HCT116 (cell line): ENCODE data around the gene GNAO1. TPM values are rescaled to one million over a fixed set of nuclear protein-coding genes. Genes with fewer than 3 reads are reported as not detected.

Experiments used
- ATAC-seq: fragments of 200-7000 bp; cut with Tn5 transposase; 2 replicates; pipeline ENCODE4 v1.9.1; 2020; ENCODE audit warnings: mild to moderate bottlenecking, moderate library complexity
- BruUV-seq: library from RNA; stranded (reverse); fragments of 400-500 nt; replicated peaks from 2 replicates; lab custom pipeline; 2021; lab: Mats Ljungman, UMichigan
- CTCF ChIA-PET: fragments of 300-600 bp; sonication (Branson Sonifier 250); formaldehyde crosslinking; loops from one replicate; lab custom pipeline; 2021; ENCODE audit warnings: antibody characterized with exemption; lab: Charles Lee
- POLR2A ChIA-PET: fragments of 300-600, 350-600 bp; sonication (Branson Sonifier 250); formaldehyde crosslinking; loops from one replicate; lab custom pipeline; 2021; ENCODE audit warnings: antibody characterized with exemption; lab: Charles Lee
- RAD21 ChIA-PET, 2 experiments: fragments of 300-600 bp; sonication (Branson Sonifier 250); formaldehyde crosslinking; loops; one replicate each; lab custom pipeline; 2023; ENCODE audit warnings: low total read pairs in 2 of 2; ENCODE audit not compliant: uncharacterized antibody in 2 of 2, unreplicated experiment in 2 of 2, low non-redundant PET in 1 of 2; lab: Charles Lee
- DNase-seq: peaks from one replicate; pipeline ENCODE4 v3.0.0-alpha.2; 2010; ENCODE audit warnings: low read depth, low spot score
- H2AFZ ChIP-seq: fragments of 200-600 bp; shearing (Covaris generic), sonication (generic); 2 replicates; pipeline ENCODE4 v1.6.1; 2017; ENCODE audit warnings: low read depth, mixed run types, mixed read lengths, antibody characterized with exemption, low read length; ENCODE audit not compliant: poor library complexity, severe bottlenecking
- H3K27ac ChIP-seq: 2 replicates; pipeline ENCODE4 v1.5.1; 2012; ENCODE audit warnings: low read depth, low read length
- H3K27me3 ChIP-seq: fragments of 200-600 bp; sonication (generic); 2 replicates; pipeline ENCODE4 v1.6.1; 2016; ENCODE audit warnings: mixed run types, low read length, mixed read lengths; ENCODE audit not compliant: insufficient read depth
- H3K36me3 ChIP-seq, 2 experiments: fragments of 200-500 bp in 1 of 2; fragments of 200-600 bp in 1 of 2; sonication (Bioruptor generic) in 1 of 2; sonication (generic) in 1 of 2; 2 replicates each; pipeline versions ENCODE4 v1.5.1 to v1.6.1; 2014 to 2016; ENCODE audit warnings: low read length in 2 of 2, inconsistent platforms in 1 of 2, mixed read lengths in 1 of 2, mixed run types in 1 of 2; ENCODE audit not compliant: insufficient read depth in 2 of 2, control insufficient read depth in 1 of 2
- H3K4me1 ChIP-seq, 2 experiments: fragments of 200-600 bp in 1 of 2; sonication (generic) in 1 of 2; 2 replicates each; pipeline versions ENCODE4 v1.5.1 to v1.6.1; 2012 to 2017; ENCODE audit warnings: low read length in 2 of 2, inconsistent platforms in 1 of 2, mild to moderate bottlenecking in 1 of 2, mixed read lengths in 1 of 2, mixed run types in 1 of 2, moderate library complexity in 1 of 2; ENCODE audit not compliant: insufficient read depth in 2 of 2, control insufficient read depth in 1 of 2
- H3K4me2 ChIP-seq: fragments of 200-600 bp; sonication (generic); 2 replicates; pipeline ENCODE4 v1.6.1; 2017; ENCODE audit warnings: mixed run types, low read length, mixed read lengths
- H3K4me3 ChIP-seq, 2 experiments: fragments of 200-600 bp in 1 of 2; sonication (generic) in 1 of 2; replicated peaks in 1 of 2; 2 replicates each; pipeline ENCODE4 v1.5.1; 2011 to 2016; ENCODE audit warnings: low read length in 2 of 2, control low read depth in 1 of 2, low read depth in 1 of 2, mild to moderate bottlenecking in 1 of 2, mixed read lengths in 1 of 2, mixed run types in 1 of 2
- H3K79me2 ChIP-seq: fragments of 200-600 bp; sonication (generic); 2 replicates; pipeline ENCODE4 v1.6.1; 2017; ENCODE audit warnings: mild to moderate bottlenecking, mixed run types, low read length, moderate library complexity, mixed read lengths; ENCODE audit not compliant: insufficient read depth
- H3K9ac ChIP-seq: fragments of 200-600 bp; sonication (generic); 2 replicates; pipeline ENCODE4 v1.6.1; 2016; ENCODE audit warnings: low read length, mixed read lengths
- H3K9me2 ChIP-seq: fragments of 200-600 bp; sonication (generic), shearing (Covaris generic); 2 replicates; pipeline ENCODE4 v1.6.1; 2017; ENCODE audit warnings: mixed run types, mild to moderate bottlenecking, moderate library complexity; ENCODE audit not compliant: insufficient read depth
- H3K9me3 ChIP-seq, 2 experiments: fragments of 200-500 bp in 1 of 2; fragments of 200-600 bp in 1 of 2; sonication (Bioruptor generic) in 1 of 2; sonication (generic) in 1 of 2; 2 replicates each; pipeline ENCODE4 v1.6.1; 2014 to 2017; ENCODE audit warnings: low read length in 2 of 2, mixed read lengths in 2 of 2, inconsistent platforms in 1 of 2, low read depth in 1 of 2, mild to moderate bottlenecking in 1 of 2, mixed run types in 1 of 2, moderate library complexity in 1 of 2; ENCODE audit not compliant: control insufficient read depth in 1 of 2, insufficient read depth in 1 of 2
- H4K20me1 ChIP-seq: fragments of 200-600 bp; sonication (generic), shearing (Covaris generic); 2 replicates; pipeline ENCODE4 v1.6.1; 2017; ENCODE audit warnings: mixed run types, mild to moderate bottlenecking, moderate library complexity; ENCODE audit not compliant: insufficient read depth
- CEBPB ChIP-seq: IDR thresholded peaks from 2 replicates; pipeline ENCODE4 v1.6.1; 2012; ENCODE audit warnings: low read depth
- EGR1 ChIP-seq: IDR thresholded peaks from 2 replicates; pipeline ENCODE4 v1.6.1; 2012; ENCODE audit warnings: low read depth
- ELF1 ChIP-seq: IDR thresholded peaks from 2 replicates; pipeline ENCODE4 v1.6.1; 2012; ENCODE audit warnings: low read depth, borderline replicate concordance
- EZH2phosphoT487 ChIP-seq: fragments of 200-600 bp; IDR thresholded peaks from 2 replicates; pipeline ENCODE4 v1.6.1; 2018; ENCODE audit warnings: antibody characterized with exemption, borderline replicate concordance
- JUND ChIP-seq: IDR thresholded peaks from 2 replicates; pipeline ENCODE4 v1.6.1; 2012
- POLR2AphosphoS5 ChIP-seq: IDR thresholded peaks from 2 replicates; pipeline ENCODE4 v1.6.1; 2011; ENCODE audit warnings: mild to moderate bottlenecking, low read depth, low read length, moderate library complexity
- RAD21 ChIP-seq: IDR thresholded peaks from 2 replicates; pipeline ENCODE4 v1.6.1; 2012; ENCODE audit warnings: low read depth, mild to moderate bottlenecking
- SIN3A ChIP-seq: IDR thresholded peaks from 2 replicates; pipeline ENCODE4 v1.6.1; 2012; ENCODE audit warnings: low read depth
- SP1 ChIP-seq: IDR thresholded peaks from 2 replicates; pipeline ENCODE4 v1.6.1; 2012; ENCODE audit warnings: low read depth
- SRF ChIP-seq: IDR thresholded peaks from 2 replicates; pipeline ENCODE4 v1.6.1; 2012; ENCODE audit warnings: low read depth
- YY1 ChIP-seq: IDR thresholded peaks from 2 replicates; pipeline ENCODE4 v1.6.1; 2011; ENCODE audit warnings: low read length, low read depth, moderate library complexity, mild to moderate bottlenecking; ENCODE audit not compliant: insufficient replicate concordance; ENCODE audit errors: extremely low read depth
- ZFX ChIP-seq: fragments of 450-650 bp; IDR thresholded peaks from 2 replicates; pipeline ENCODE4 v1.6.1; 2017
- ZNF274 ChIP-seq: fragments of 200-500 bp; sonication (Bioruptor generic); IDR thresholded peaks from 2 replicates; pipeline ENCODE4 v1.6.1; 2014; ENCODE audit warnings: mild to moderate bottlenecking, low read depth, low read length, inconsistent platforms
- intact Hi-C: fragments of 100-400 bp; cut with micrococcal nuclease; formaldehyde crosslinking; loops from 2 replicates; pipeline ENCODE4 v1.10.0; 2022
- total RNA-seq: library from RNA; stranded (reverse); gene quantifications from one replicate; pipeline ENCODE4 v1.2.1, GENCODE V29; 2021; ENCODE audit not compliant: unreplicated experiment
- TF ChIP-seq, protein P1 (sequence below), 3 experiments: fragments of 200-600 bp in 1 of 3; sonication (generic) in 1 of 3; IDR thresholded peaks in 2 of 3; conservative IDR thresholded peaks in 1 of 3; 2 replicates each; pipeline ENCODE4 v1.5.1; 2012 to 2017; ENCODE audit warnings: low read depth in 2 of 3, low read length in 2 of 3, antibody characterized with exemption in 1 of 3, borderline replicate concordance in 1 of 3, control low read depth in 1 of 3, mild to moderate bottlenecking in 1 of 3, mixed read lengths in 1 of 3, mixed run types in 1 of 3, moderate library complexity in 1 of 3; ENCODE audit not compliant: insufficient read depth in 1 of 3
- TF ChIP-seq, protein P2 (sequence below): IDR thresholded peaks from 2 replicates; pipeline ENCODE4 v1.6.1; 2012
- TF ChIP-seq, protein P3 (sequence below): IDR thresholded peaks from 2 replicates; pipeline ENCODE4 v1.6.1; 2012; ENCODE audit warnings: low read depth
- TF ChIP-seq, protein P4 (sequence below): IDR thresholded peaks from 2 replicates; pipeline ENCODE4 v1.6.1; 2011; ENCODE audit warnings: mild to moderate bottlenecking, low read length, moderate library complexity; ENCODE audit not compliant: insufficient replicate concordance; ENCODE audit errors: extremely low read depth

Gene GNAO1
- total RNA-seq, 1 experiment from 2014 or later: 0.12 TPM

DNA sequence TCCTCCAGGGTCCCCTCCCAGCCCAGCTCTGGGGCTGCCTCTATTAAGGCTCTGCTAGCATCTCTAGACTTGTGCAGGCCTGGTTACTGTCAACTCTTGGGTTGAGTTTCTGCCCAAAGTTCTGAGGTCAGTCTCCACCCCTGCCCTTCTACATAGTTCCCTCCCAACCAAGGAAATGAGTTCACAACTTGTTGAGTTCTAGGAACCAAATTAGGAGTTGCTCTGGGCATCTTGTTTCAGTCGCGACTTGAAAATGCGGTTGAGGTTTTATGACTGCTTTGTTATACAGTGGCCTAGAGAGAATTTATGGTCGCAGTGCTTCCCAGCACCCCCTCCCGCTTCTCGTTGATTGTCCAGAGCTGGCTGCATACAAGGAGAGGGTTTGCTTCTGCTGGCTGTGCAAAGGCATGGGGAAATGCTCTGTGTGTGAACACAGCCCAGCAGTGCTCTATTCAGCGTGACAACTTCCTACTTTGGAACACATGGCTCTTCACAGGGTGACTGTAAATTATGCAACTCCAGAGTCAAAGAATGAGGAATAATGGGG is 20.2 kb downstream of the GNAO1 start (continued):
- TF ChIP-seq, protein P1, sequence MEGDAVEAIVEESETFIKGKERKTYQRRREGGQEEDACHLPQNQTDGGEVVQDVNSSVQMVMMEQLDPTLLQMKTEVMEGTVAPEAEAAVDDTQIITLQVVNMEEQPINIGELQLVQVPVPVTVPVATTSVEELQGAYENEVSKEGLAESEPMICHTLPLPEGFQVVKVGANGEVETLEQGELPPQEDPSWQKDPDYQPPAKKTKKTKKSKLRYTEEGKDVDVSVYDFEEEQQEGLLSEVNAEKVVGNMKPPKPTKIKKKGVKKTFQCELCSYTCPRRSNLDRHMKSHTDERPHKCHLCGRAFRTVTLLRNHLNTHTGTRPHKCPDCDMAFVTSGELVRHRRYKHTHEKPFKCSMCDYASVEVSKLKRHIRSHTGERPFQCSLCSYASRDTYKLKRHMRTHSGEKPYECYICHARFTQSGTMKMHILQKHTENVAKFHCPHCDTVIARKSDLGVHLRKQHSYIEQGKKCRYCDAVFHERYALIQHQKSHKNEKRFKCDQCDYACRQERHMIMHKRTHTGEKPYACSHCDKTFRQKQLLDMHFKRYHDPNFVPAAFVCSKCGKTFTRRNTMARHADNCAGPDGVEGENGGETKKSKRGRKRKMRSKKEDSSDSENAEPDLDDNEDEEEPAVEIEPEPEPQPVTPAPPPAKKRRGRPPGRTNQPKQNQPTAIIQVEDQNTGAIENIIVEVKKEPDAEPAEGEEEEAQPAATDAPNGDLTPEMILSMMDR (IDR thresholded peaks at IDR 0.05 in 2 of 3, conservative IDR thresholded peaks at IDR 0.05 in 1 of 3; ENCODE audit: borderline replicate concordance in 1 of 3, insufficient read depth in 1 of 3, low read depth in 2 of 3, low read length in 2 of 3): no peak
- TF ChIP-seq, protein P2, sequence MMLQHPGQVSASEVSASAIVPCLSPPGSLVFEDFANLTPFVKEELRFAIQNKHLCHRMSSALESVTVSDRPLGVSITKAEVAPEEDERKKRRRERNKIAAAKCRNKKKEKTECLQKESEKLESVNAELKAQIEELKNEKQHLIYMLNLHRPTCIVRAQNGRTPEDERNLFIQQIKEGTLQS: no peak
- TF ChIP-seq JUND (no peak), ELF1 (no peak), EGR1 (no peak)
- TF ChIP-seq, protein P3, sequence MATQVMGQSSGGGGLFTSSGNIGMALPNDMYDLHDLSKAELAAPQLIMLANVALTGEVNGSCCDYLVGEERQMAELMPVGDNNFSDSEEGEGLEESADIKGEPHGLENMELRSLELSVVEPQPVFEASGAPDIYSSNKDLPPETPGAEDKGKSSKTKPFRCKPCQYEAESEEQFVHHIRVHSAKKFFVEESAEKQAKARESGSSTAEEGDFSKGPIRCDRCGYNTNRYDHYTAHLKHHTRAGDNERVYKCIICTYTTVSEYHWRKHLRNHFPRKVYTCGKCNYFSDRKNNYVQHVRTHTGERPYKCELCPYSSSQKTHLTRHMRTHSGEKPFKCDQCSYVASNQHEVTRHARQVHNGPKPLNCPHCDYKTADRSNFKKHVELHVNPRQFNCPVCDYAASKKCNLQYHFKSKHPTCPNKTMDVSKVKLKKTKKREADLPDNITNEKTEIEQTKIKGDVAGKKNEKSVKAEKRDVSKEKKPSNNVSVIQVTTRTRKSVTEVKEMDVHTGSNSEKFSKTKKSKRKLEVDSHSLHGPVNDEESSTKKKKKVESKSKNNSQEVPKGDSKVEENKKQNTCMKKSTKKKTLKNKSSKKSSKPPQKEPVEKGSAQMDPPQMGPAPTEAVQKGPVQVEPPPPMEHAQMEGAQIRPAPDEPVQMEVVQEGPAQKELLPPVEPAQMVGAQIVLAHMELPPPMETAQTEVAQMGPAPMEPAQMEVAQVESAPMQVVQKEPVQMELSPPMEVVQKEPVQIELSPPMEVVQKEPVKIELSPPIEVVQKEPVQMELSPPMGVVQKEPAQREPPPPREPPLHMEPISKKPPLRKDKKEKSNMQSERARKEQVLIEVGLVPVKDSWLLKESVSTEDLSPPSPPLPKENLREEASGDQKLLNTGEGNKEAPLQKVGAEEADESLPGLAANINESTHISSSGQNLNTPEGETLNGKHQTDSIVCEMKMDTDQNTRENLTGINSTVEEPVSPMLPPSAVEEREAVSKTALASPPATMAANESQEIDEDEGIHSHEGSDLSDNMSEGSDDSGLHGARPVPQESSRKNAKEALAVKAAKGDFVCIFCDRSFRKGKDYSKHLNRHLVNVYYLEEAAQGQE: no peak
- TF ChIP-seq, all 23 proteins: peak for 0

DNA sequence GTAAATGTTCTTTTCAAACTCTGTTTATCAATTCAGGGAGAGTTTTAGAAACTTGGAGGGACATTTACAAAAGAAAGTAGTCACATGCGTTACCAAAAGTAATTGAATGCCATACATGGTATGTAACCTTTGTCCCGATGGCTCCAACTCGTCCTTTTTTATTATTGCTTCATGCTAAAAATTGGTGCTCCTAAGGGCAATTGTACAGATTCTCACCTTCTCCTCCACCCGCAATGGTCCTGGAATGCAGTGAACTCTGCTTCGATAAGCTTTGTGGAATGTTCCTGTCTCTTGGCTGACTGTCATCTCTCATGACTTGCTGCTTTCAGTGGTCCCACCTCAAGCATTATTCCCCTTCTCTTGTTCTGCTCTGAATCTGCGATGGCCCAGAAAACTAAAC is 20.9 kb downstream of the GNAO1 start:
- Histone ChIP-seq H3K9me3 (no peaks in the 10 kb centered on the region), H3K36me3 (no peaks in the 10 kb centered on the region), H2AFZ (no peak overlapping the region), H3K4me1 (no peaks in the 10 kb centered on the region), H3K4me2 (no peak overlapping the region), H3K79me2 (no peaks in the 10 kb centered on the region), H3K4me3 (no peak overlapping the region), H3K9ac (no peak overlapping the region), H3K9me2 (no peaks in the 10 kb centered on the region), H3K27ac (no peak overlapping the region), H4K20me1 (no peaks in the 10 kb centered on the region), H3K27me3 (peaks cover 84% of the 10 kb centered on the region)
- TF ChIP-seq ZNF274 (no peak), EGR1 (no peak), SP1 (no peak), CEBPB (no peak), YY1 (no peak), SIN3A (no peak), JUND (no peak), EZH2phosphoT487 (no peak), POLR2AphosphoS5 (no peak), ZFX (no peak), RAD21 (no peak), SRF (no peak)
- TF ChIP-seq, protein P4, sequence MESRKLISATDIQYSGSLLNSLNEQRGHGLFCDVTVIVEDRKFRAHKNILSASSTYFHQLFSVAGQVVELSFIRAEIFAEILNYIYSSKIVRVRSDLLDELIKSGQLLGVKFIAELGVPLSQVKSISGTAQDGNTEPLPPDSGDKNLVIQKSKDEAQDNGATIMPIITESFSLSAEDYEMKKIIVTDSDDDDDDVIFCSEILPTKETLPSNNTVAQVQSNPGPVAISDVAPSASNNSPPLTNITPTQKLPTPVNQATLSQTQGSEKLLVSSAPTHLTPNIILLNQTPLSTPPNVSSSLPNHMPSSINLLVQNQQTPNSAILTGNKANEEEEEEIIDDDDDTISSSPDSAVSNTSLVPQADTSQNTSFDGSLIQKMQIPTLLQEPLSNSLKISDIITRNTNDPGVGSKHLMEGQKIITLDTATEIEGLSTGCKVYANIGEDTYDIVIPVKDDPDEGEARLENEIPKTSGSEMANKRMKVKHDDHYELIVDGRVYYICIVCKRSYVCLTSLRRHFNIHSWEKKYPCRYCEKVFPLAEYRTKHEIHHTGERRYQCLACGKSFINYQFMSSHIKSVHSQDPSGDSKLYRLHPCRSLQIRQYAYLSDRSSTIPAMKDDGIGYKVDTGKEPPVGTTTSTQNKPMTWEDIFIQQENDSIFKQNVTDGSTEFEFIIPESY: no peak
- TF ChIP-seq, protein P2: no peak
- no TSS peak for BruUV-seq
- ChIA-PET POLR2A (no interaction called here), CTCF (no interaction called here), RAD21 (no interaction called here)
- DNase-seq: no peak
- no peak for ATAC-seq
- intact Hi-C loops: no loop called here
